Measurements from ENCODE around the gene JTB. TPM values are rescaled to one million over a fixed set of nuclear protein-coding genes. Genes with fewer than 3 reads are reported as not detected.
"Not testable (repeated sequence)": the region's sequence is repeated elsewhere in the genome, so short reads cannot be mapped to it uniquely, and the experiment has no call there.

JTB gene
- total and polyA plus RNA-seq, 7 donors, result 171 to 324 (median 245) TPM

DNA sequence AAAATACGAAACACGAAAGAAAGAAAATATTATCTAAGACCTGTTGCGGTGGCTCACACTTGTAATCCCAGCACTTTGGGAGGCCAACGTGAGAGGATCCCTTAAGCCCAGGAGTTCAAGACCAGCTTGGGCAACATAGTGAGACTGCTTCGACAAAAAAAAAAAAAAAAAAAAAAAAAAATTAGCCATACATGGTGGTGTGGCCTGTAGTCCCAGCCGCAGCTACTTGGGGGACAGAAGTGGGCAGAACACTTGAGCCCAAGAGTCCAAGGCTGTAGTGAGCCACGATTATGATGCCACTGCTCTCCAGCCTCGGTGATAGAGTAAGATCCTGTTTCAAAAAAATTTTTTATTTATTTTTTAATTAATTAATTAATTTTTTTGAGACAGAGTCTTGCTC lies 10.1 kb upstream of the JTB start:
- 86 to 93% methylated on average over 8 of the region's 8 CpGs for WGBS, 2 donors
- no peak overlapping the region for H3K4me3 ChIP-seq
- no peak for TF ChIP-seq EP300 (IDR thresholded peaks at IDR 0.05)
- TF ChIP-seq, protein P1, sequence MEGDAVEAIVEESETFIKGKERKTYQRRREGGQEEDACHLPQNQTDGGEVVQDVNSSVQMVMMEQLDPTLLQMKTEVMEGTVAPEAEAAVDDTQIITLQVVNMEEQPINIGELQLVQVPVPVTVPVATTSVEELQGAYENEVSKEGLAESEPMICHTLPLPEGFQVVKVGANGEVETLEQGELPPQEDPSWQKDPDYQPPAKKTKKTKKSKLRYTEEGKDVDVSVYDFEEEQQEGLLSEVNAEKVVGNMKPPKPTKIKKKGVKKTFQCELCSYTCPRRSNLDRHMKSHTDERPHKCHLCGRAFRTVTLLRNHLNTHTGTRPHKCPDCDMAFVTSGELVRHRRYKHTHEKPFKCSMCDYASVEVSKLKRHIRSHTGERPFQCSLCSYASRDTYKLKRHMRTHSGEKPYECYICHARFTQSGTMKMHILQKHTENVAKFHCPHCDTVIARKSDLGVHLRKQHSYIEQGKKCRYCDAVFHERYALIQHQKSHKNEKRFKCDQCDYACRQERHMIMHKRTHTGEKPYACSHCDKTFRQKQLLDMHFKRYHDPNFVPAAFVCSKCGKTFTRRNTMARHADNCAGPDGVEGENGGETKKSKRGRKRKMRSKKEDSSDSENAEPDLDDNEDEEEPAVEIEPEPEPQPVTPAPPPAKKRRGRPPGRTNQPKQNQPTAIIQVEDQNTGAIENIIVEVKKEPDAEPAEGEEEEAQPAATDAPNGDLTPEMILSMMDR (IDR thresholded peaks at IDR 0.05), result no peak
- intact Hi-C loops (cut with DNase I), result loop anchor here (2.0 kb wide), 1 partner anchor 311 kb away; no protein-coding TSS in a partner anchor
- no peak for DNase-seq
- peaks cover 0 to 50% (median 42%) of the 10 kb centered on the region in 4 donors for H3K4me1 ChIP-seq
- no peaks in the 10 kb centered on the region for H3K9me3 ChIP-seq
- H3K27me3 ChIP-seq, result no peaks in the 10 kb centered on the region
- H3K27ac ChIP-seq, result peak overlapping the region; percentile 86 to 95 (median 92)
- peaks cover 3 to 21% (median 7%) of the 10 kb centered on the region in 4 donors for H3K36me3 ChIP-seq

DNA sequence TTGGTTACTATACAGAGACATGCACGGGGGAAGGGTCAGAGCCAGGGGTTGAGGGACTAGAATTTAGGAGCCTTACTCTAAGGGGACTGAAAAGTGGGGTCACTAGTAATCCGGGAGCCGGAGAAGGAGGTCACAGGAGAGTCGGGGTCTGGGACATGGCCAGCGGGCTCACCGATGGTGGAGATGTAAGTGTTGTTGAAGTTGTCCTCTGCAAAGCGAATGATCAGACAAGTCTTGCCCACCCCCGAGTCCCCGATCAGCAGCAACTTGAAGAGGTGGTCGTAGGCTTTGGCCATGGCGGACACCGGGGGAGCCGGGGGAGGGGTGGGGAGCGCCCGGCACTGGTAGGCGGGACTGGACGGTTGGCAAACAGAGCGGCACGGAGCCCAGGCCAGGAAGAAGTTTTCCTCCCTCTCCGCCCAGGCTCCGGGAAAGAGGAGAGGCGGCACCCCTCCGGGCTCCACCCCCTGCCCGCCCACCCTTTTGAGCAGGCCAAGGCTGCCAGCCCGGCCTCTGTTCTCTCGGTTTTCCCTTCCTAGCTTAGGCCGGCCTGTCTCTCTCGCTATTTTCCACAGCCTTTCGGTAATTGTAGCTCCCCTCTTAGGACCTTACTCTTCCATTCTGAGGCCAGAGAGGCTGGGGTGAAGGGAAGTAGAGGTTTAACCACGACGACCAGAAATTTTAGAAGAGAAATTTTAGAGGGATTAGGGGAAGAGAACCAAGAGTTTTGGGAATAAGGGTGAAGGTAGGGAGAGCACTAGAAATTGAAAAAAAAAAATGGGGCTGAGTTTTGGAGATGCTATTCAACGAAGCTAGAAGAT lies 8.7 kb upstream of the JTB start, which contains the start of gene RAB13:
RAB13 (minus strand) TSS at position 399 of the 821 bp plus-strand sequence; CDS start at position 296, 103 bp downstream.
- H3K27me3 ChIP-seq, result no peaks in the 10 kb centered on the region
- peak; percentile 96 for DNase-seq
- TF ChIP-seq, protein P1 (IDR thresholded peaks at IDR 0.05), result no peak
- TF ChIP-seq POLR2AphosphoS5 (IDR thresholded peaks at IDR 0.05) (peak; percentile 70 to 93 (median 83)), POLR2A (IDR thresholded peaks at IDR 0.05) (no peak)
- H3K36me3 ChIP-seq, result peaks cover 0 to 21% (median 0%) of the 10 kb centered on the region in 4 donors
- peaks cover 0 to 36% (median 29%) of the 10 kb centered on the region in 4 donors for H3K4me1 ChIP-seq
- H3K4me3 ChIP-seq, result peak within 1 kb of the TSS; percentile 58 to 64 (median 60)
- 5 to 10% methylated on average over 32 of the region's 32 CpGs for WGBS, 2 donors
- intact Hi-C loops (cut with DNase I), result loop anchor here (1.0 to 2.0 kb wide), 4 partner anchors 17 to 309 kb away; no protein-coding TSS in a partner anchor
- no peaks in the 10 kb centered on the region for H3K9me3 ChIP-seq
- H3K27ac ChIP-seq, result peak within 1 kb of the TSS; percentile 86 to 95 (median 92)

DNA sequence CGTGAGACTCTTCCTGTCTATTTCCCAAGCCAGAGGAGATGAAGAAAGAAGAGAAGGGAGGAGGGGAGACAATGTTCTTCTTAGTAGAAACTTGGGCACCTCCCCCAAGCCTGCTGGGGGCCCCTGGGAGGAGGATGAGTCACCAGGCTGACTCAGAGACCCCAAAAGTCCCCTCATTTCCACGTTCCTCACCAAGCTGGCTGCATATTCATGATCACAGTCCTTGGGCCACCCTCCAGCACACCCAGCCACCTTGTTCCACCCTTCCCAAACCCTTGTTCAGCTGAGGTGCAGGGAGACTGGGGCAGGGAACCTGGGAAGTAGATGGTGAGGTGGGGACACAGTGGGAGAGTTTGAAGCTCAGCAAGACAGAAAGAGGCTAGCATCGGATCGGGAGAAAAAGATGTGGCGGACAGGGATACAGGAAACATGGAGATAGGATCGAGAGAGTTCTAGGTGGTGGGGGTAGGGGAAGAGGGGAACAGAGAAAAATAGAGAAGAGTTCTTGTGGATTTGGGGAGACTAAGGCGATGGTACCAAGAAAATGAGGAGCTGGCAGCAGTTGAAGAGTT lies 8.0 kb upstream of the JTB start:
- peak overlapping the region; percentile 86 to 95 (median 92) for H3K27ac ChIP-seq
- peaks cover 0 to 28% (median 0%) of the 10 kb centered on the region in 4 donors for H3K36me3 ChIP-seq
- H3K9me3 ChIP-seq, result no peaks in the 10 kb centered on the region
- peaks cover 0 to 33% (median 29%) of the 10 kb centered on the region in 4 donors for H3K4me1 ChIP-seq
- no peaks in the 10 kb centered on the region for H3K27me3 ChIP-seq
- TF ChIP-seq POLR2AphosphoS5 (IDR thresholded peaks at IDR 0.05) (peak; percentile 8 to 46 (median 35)), EP300 (IDR thresholded peaks at IDR 0.05) (no peak)
- H3K4me3 ChIP-seq, result peak overlapping the region; percentile 58 to 64 (median 60)
- peak; percentile 86 for DNase-seq
- WGBS, 2 donors, result 29 to 34% methylated on average over 7 of the region's 7 CpGs
- intact Hi-C loops (cut with DNase I), result loop anchor here (2.0 kb wide), 1 partner anchor 17 kb away; no protein-coding TSS in a partner anchor

DNA sequence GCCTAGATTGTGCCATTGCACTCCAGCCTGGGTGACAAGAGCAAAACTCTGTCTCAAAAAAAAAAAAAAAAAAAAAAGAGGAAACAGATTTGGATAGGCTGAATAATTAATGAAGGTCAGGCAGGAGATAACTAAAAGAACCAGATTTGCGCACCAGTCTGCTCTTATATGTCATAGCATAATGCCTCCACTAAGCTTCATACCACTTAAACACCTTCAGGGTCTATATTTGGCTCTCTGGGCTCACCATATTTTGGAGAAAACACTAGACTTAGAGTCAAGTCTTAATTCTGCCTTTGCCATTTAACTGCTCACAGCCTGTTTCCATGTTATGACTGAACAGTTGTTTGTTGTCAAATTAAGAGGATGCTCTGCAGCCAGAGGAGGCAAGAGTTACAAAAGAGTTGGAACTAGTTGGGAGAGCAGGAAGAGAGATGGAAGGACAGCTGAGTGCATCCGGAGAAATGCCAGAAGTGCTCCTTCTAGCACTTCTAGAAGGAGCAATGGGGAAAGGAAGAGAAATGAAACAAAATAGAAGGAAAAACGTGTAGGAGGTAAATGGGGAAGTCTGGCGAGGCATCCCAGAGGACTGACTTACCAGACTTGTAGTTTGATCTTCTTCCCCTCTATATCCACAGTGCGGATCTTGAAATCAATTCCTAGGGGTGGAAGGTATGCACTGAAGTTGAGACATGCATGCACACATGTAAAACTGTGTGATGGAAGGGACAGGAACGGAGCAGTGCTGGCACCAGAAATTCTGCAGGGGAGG lies 6.8 kb upstream of the JTB start:
- TF ChIP-seq EP300 (IDR thresholded peaks at IDR 0.05) (no peak), POLR2A (IDR thresholded peaks at IDR 0.05) (no peak), POLR2AphosphoS5 (IDR thresholded peaks at IDR 0.05) (peak in 2 of 4 donors; percentile 11 to 23)
- TF ChIP-seq, protein P1 (IDR thresholded peaks at IDR 0.05), result no peak
- no peaks in the 10 kb centered on the region for H3K27me3 ChIP-seq
- peaks cover 0 to 28% (median 0%) of the 10 kb centered on the region in 4 donors for H3K36me3 ChIP-seq
- H3K4me1 ChIP-seq, result peaks cover 0 to 27% (median 23%) of the 10 kb centered on the region in 4 donors
- H3K27ac ChIP-seq, result peak overlapping the region; percentile 86 to 95 (median 92)
- 69 to 82% methylated on average over 6 of the region's 6 CpGs for WGBS, 2 donors
- no peaks in the 10 kb centered on the region for H3K9me3 ChIP-seq
- intact Hi-C loops (cut with DNase I), result loop anchor here (2.0 to 5.0 kb wide), 2 partner anchors 16 to 37 kb away; partner anchors contain the start of gene DENND4B
- H3K4me3 ChIP-seq, result peak overlapping the region in 3 of 4 donors; percentile 59 to 64 (median 60)
- DNase-seq, result no peak

DNA sequence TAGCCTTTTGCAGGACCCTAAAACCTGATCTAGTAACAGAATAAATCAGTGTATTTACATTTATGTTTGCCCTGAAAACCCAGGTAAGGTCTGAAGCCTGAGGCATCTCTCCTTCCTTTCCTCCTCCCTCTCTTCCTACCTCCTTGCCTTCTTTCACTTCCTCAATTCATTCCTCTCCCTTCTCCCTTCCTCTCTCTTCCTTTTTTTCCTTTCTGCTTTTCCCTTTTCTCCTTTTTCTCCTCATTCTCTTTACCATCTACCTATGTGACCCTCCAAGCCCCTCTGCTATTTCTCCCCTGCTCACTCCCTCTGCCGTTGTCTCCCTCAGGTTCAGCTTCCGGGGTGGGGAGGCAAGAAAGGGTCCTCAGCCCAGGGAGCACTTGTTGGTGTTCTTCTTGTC lies 4.3 kb upstream of the JTB start:
- not testable (repeated sequence) for H3K27me3 ChIP-seq, DNase-seq, H3K9me3 ChIP-seq, H3K27ac ChIP-seq, H3K4me3 ChIP-seq
- Histone ChIP-seq H3K4me1 (peaks cover 0 to 34% (median 28%) of the 10 kb centered on the region in 4 donors), H3K36me3 (peaks cover 0 to 34% (median 0%) of the 10 kb centered on the region in 4 donors)
- intact Hi-C loops (cut with DNase I), result loop anchor here (5.0 kb wide), 1 partner anchor 34 kb away; the partner anchor contains the start of gene DENND4B
- 89 to 96% methylated on average over 2 of the region's 2 CpGs for WGBS, 2 donors

DNA sequence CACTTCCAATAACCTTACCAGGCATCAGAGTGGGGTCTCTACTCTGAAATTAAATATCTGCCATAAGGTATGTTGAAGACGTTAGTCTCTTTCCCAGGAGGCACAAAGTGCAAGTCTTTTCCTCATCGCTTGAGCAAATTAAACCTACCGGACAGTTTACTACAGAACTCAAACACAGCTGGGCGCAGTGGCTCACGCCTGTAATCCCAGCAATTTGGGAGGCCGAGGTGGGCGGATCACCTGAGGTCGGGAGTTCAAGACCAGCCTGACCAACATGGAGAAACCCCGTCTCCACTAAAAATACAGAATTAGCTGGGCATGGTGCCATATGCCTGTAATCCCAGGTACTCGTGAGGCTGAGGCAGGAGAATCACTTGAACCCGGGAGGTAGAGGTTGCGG lies 1.6 kb upstream of the JTB start:
- intact Hi-C loops (cut with DNase I); H3K27me3 ChIP-seq; DNase-seq; H3K9me3 ChIP-seq; H3K4me3 ChIP-seq: not testable (repeated sequence)
- H3K4me1 ChIP-seq, result peaks cover 0 to 29% (median 23%) of the 10 kb centered on the region in 4 donors
- peaks cover 0 to 56% (median 18%) of the 10 kb centered on the region in 4 donors for H3K36me3 ChIP-seq
- WGBS, 2 donors, result 90 to 95% methylated on average over 12 of the region's 12 CpGs
- peak overlapping the region in 1 of 4 donors; percentile 93 for H3K27ac ChIP-seq

Measured in sigmoid colon (tissue), 7 donors.